ENCODE measurements around the gene IL17REL. TPM values are rescaled to one million over a fixed set of nuclear protein-coding genes. Genes with fewer than 3 reads are reported as not detected.

The IL17REL gene
- total RNA-seq, 2 donors from 2014 or later, result 0.68 TPM; not detected in 1

- no peaks in the 10 kb centered on the region for H3K4me1 ChIP-seq (replicated peaks)
- intact Hi-C loops (cut with DNase I), result no loop called here
- no peaks in the 10 kb centered on the region for H3K9me3 ChIP-seq
- WGBS, result 75% methylated on average over 18 of the region's 19 CpGs
- H3K27me3 ChIP-seq (replicated peaks; ENCODE audit: insufficient read depth), result no peaks in the 10 kb centered on the region
- TF ChIP-seq POLR2AphosphoS5 (IDR thresholded peaks at IDR 0.05) (no peak), POLR2A (IDR thresholded peaks at IDR 0.05) (no peak), CTCF (IDR thresholded peaks at IDR 0.05) (no peak)
- H3K27ac ChIP-seq, result no peak overlapping the region
- DNase-seq (ENCODE audit: low spot score), result no peak
- H3K36me3 ChIP-seq, result no peaks in the 10 kb centered on the region
- H3K4me3 ChIP-seq, result no peak overlapping the region
These were observed 33.5 kb upstream of the IL17REL start for GRCh38 chr22:50046019-50046415.

- no peak for DNase-seq (ENCODE audit: low spot score)
- WGBS, result 78% methylated on average over 35 of the region's 35 CpGs
- H3K9me3 ChIP-seq, result no peaks in the 10 kb centered on the region
- no peak overlapping the region for H3K4me3 ChIP-seq
- no peak overlapping the region for H3K27ac ChIP-seq
- TF ChIP-seq POLR2AphosphoS5 (IDR thresholded peaks at IDR 0.05), result no peak
- no peak for TF ChIP-seq CTCF (IDR thresholded peaks at IDR 0.05)
- no peak for TF ChIP-seq POLR2A (IDR thresholded peaks at IDR 0.05)
- no peaks in the 10 kb centered on the region for H3K4me1 ChIP-seq (replicated peaks)
- no peaks in the 10 kb centered on the region for H3K27me3 ChIP-seq (replicated peaks; ENCODE audit: insufficient read depth)
- no peaks in the 10 kb centered on the region for H3K36me3 ChIP-seq
- intact Hi-C loops (cut with DNase I), result no loop called here
These were observed 32.9 kb upstream of the IL17REL start for GRCh38 chr22:50045211-50046018.

- 61% methylated on average over 30 of the region's 30 CpGs for WGBS
These were observed 32.0 kb upstream of the IL17REL start for GRCh38 chr22:50044485-50045118.

GRCh38 chr22:50041361-50042065 is 28.9 kb upstream of the IL17REL start:
- Histone ChIP-seq H3K36me3 (no peaks in the 10 kb centered on the region), H3K27me3 (replicated peaks; ENCODE audit: insufficient read depth) (no peaks in the 10 kb centered on the region), H3K9me3 (no peaks in the 10 kb centered on the region), H3K4me1 (replicated peaks) (no peaks in the 10 kb centered on the region), H3K4me3 (no peak overlapping the region), H3K27ac (no peak overlapping the region)
- TF ChIP-seq POLR2AphosphoS5 (IDR thresholded peaks at IDR 0.05) (no peak), CTCF (IDR thresholded peaks at IDR 0.05) (no peak), POLR2A (IDR thresholded peaks at IDR 0.05) (no peak)
- WGBS, result 91% methylated on average over 15 of the region's 17 CpGs
- intact Hi-C loops (cut with DNase I), result no loop called here
- no peak for DNase-seq (ENCODE audit: low spot score)

More at GRCh38 chr22:50044485-50045118, 32.0 kb upstream of the IL17REL start:
- Histone ChIP-seq H3K27ac (no peak overlapping the region), H3K36me3 (no peaks in the 10 kb centered on the region), H3K4me3 (no peak overlapping the region), H3K27me3 (replicated peaks; ENCODE audit: insufficient read depth) (no peaks in the 10 kb centered on the region), H3K4me1 (replicated peaks) (no peaks in the 10 kb centered on the region), H3K9me3 (no peaks in the 10 kb centered on the region)
- intact Hi-C loops (cut with DNase I), result no loop called here
- TF ChIP-seq POLR2AphosphoS5 (IDR thresholded peaks at IDR 0.05) (no peak), POLR2A (IDR thresholded peaks at IDR 0.05) (no peak), CTCF (IDR thresholded peaks at IDR 0.05) (no peak)
- DNase-seq (ENCODE audit: low spot score), result no peak
